ENCODE results near the gene ODAD2.

ODAD2 gene

GRCh38 chr10:27844223-27844622 lies 154.7 kb downstream of the ODAD2 start:
- DNase-seq (ENCODE audit: insufficient read length, low spot score) (no peak), FAIRE-seq (no peak)
- TF ChIP-seq POLR2A (IDR thresholded peaks at IDR 0.05; ENCODE audit: low read depth, low read length): no peak

- FAIRE-seq: no peak
- no peak for DNase-seq (ENCODE audit: insufficient read length, low spot score)
- TF ChIP-seq POLR2A (IDR thresholded peaks at IDR 0.05; ENCODE audit: low read depth, low read length): no peak
These were observed 160.0 kb downstream of the ODAD2 start for GRCh38 chr10:27838901-27839300.

- no peak for TF ChIP-seq POLR2A (IDR thresholded peaks at IDR 0.05; ENCODE audit: low read depth, low read length)
- FAIRE-seq (no peak), DNase-seq (ENCODE audit: insufficient read length, low spot score) (no peak)
These were observed 160.5 kb downstream of the ODAD2 start for GRCh38 chr10:27838361-27838760.

GRCh38 chr10:27834476-27834875 lies 164.4 kb downstream of the ODAD2 start:
- no peak for FAIRE-seq
- no peak for TF ChIP-seq POLR2A (IDR thresholded peaks at IDR 0.05; ENCODE audit: low read depth, low read length)
- DNase-seq (ENCODE audit: insufficient read length, low spot score): no peak

- no peak for TF ChIP-seq POLR2A (IDR thresholded peaks at IDR 0.05; ENCODE audit: low read depth, low read length)
- DNase-seq (ENCODE audit: insufficient read length, low spot score) (no peak), FAIRE-seq (no peak)
These were observed 165.1 kb downstream of the ODAD2 start for GRCh38 chr10:27833792-27834191.

- no peak for TF ChIP-seq POLR2A (IDR thresholded peaks at IDR 0.05; ENCODE audit: low read depth, low read length)
- FAIRE-seq: no peak
- DNase-seq (ENCODE audit: insufficient read length, low spot score): no peak
These were observed 166.1 kb downstream of the ODAD2 start for GRCh38 chr10:27832826-27833225.

GRCh38 chr10:27826369-27826768 lies 172.5 kb downstream of the ODAD2 start:
- no peak for DNase-seq (ENCODE audit: insufficient read length, low spot score)
- no peak for TF ChIP-seq POLR2A (IDR thresholded peaks at IDR 0.05; ENCODE audit: low read depth, low read length)
- FAIRE-seq: no peak

GRCh38 chr10:27822301-27822700 lies 176.6 kb downstream of the ODAD2 start:
- FAIRE-seq (no peak), DNase-seq (ENCODE audit: insufficient read length, low spot score) (no peak)
- no peak for TF ChIP-seq POLR2A (IDR thresholded peaks at IDR 0.05; ENCODE audit: low read depth, low read length)

- TF ChIP-seq POLR2A (IDR thresholded peaks at IDR 0.05; ENCODE audit: low read depth, low read length): no peak
- FAIRE-seq: no peak
- no peak for DNase-seq (ENCODE audit: insufficient read length, low spot score)
These were observed 178.2 kb downstream of the ODAD2 start for GRCh38 chr10:27820637-27821036.

GRCh38 chr10:27819781-27820531 lies 178.9 kb downstream of the ODAD2 start:
- FAIRE-seq: peak; percentile 93
- no peak for TF ChIP-seq POLR2A (IDR thresholded peaks at IDR 0.05; ENCODE audit: low read depth, low read length)

GRCh38 chr10:27816320-27816719 lies 182.6 kb downstream of the ODAD2 start:
- DNase-seq (ENCODE audit: insufficient read length, low spot score) (no peak), FAIRE-seq (no peak)

More at GRCh38 chr10:27819781-27820531, 178.9 kb downstream of the ODAD2 start:
- DNase-seq (ENCODE audit: insufficient read length, low spot score): peak; percentile 44

GRCh38 chr10:27815846-27816245 lies 183.0 kb downstream of the ODAD2 start:
- FAIRE-seq: no peak
- no peak for DNase-seq (ENCODE audit: insufficient read length, low spot score)

More at GRCh38 chr10:27816320-27816719, 182.6 kb downstream of the ODAD2 start:
- TF ChIP-seq POLR2A (IDR thresholded peaks at IDR 0.05; ENCODE audit: low read depth, low read length): no peak

GRCh38 chr10:27815261-27815660 lies 183.6 kb downstream of the ODAD2 start:
- no peak for FAIRE-seq
- TF ChIP-seq POLR2A (IDR thresholded peaks at IDR 0.05; ENCODE audit: low read depth, low read length): no peak
- DNase-seq (ENCODE audit: insufficient read length, low spot score): no peak

More at GRCh38 chr10:27815846-27816245, 183.0 kb downstream of the ODAD2 start:
- TF ChIP-seq POLR2A (IDR thresholded peaks at IDR 0.05; ENCODE audit: low read depth, low read length): no peak

- FAIRE-seq (no peak), DNase-seq (ENCODE audit: insufficient read length, low spot score) (no peak)
- no peak for TF ChIP-seq POLR2A (IDR thresholded peaks at IDR 0.05; ENCODE audit: low read depth, low read length)
These were observed 193.7 kb downstream of the ODAD2 start for GRCh38 chr10:27805180-27805579.

- FAIRE-seq (peak; percentile 27), DNase-seq (ENCODE audit: insufficient read length, low spot score) (no peak)
- no peak for TF ChIP-seq POLR2A (IDR thresholded peaks at IDR 0.05; ENCODE audit: low read depth, low read length)
These were observed 194.7 kb downstream of the ODAD2 start for GRCh38 chr10:27804136-27804535.
